B cell (primary cell): ENCODE measurements around the gene USP48.

ENCODE experiments used
- EZH2 ChIP-seq: IDR thresholded peaks from 2 replicates; pipeline ENCODE4 v1.6.1; 2012; ENCODE audit warnings: borderline replicate concordance, low read depth, mild to moderate bottlenecking, moderate library complexity, low read length; ENCODE audit not compliant: insufficient read depth, poor library complexity, severe bottlenecking
- TF ChIP-seq, protein P1 (sequence below): fragments of 200-600 bp; IDR thresholded peaks from one replicate; pipeline ENCODE4 v1.8.0; 2022; ENCODE audit warnings: antibody characterized with exemption, mild to moderate bottlenecking

DNA sequence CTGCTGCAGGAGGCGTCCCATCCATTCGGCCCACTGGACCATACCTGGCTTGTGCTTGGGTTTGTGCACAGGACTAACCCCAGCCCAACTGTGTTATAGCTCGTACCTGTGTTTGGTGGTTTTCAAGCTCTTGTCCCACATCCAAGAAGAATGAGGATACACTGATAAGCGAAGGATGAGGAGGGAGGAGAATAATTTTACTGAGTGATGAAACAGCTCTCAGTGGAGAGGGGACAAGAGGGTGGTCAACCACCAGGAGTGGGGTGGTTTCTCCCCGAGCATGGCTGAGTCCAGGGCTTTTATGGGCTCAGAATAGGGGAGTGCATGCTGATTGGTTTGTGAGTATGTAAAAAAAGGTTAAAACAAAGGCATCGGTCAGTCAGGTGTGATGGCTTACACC lies 12.1 kb upstream of the USP48 start:
- TF ChIP-seq, protein P1, sequence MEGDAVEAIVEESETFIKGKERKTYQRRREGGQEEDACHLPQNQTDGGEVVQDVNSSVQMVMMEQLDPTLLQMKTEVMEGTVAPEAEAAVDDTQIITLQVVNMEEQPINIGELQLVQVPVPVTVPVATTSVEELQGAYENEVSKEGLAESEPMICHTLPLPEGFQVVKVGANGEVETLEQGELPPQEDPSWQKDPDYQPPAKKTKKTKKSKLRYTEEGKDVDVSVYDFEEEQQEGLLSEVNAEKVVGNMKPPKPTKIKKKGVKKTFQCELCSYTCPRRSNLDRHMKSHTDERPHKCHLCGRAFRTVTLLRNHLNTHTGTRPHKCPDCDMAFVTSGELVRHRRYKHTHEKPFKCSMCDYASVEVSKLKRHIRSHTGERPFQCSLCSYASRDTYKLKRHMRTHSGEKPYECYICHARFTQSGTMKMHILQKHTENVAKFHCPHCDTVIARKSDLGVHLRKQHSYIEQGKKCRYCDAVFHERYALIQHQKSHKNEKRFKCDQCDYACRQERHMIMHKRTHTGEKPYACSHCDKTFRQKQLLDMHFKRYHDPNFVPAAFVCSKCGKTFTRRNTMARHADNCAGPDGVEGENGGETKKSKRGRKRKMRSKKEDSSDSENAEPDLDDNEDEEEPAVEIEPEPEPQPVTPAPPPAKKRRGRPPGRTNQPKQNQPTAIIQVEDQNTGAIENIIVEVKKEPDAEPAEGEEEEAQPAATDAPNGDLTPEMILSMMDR, result no peak
- no peak for TF ChIP-seq EZH2
